ENCODE measurements around the gene ABTB2. TPM values are rescaled to one million over a fixed set of nuclear protein-coding genes. Genes with fewer than 3 reads are reported as not detected.
A peak's percentile ranks its signal among the peaks of the same experiment; 100 is the strongest.

ABTB2 gene
- total and polyA plus RNA-seq, 2 experiments from 2014 or later = 2.6 to 12.1 TPM

- H3K4me1 ChIP-seq (ENCODE audit: insufficient read depth) = no peaks in the 10 kb centered on the region
- no peak for ATAC-seq
- no peaks in the 10 kb centered on the region for H3K9me3 Mint-ChIP-seq
These were observed 40.1 kb downstream of the ABTB2 start for GRCh38 chr11:34317666-34318065.

More at GRCh38 chr11:34317666-34318065, 40.1 kb downstream of the ABTB2 start:
- Mint-ChIP-seq H3K36me3 (ENCODE audit: low read depth) (no peaks in the 10 kb centered on the region; the same call in 2 of the 3 replicates), H3K4me1 (peaks cover 14% of the 10 kb centered on the region), H3K27me3 (ENCODE audit: insufficient read depth, low read depth, poor library complexity) (peaks cover 6% of the 10 kb centered on the region), H3K27ac (no peak overlapping the region), H3K4me3 (no peak overlapping the region)
- no peak overlapping the region for H2AFZ ChIP-seq
- H3F3A ChIP-seq (replicated peaks; ENCODE audit: low read depth) = no peaks in the 10 kb centered on the region
- no peaks in the 10 kb centered on the region for H3K9me2 ChIP-seq (ENCODE audit: insufficient read depth)
- H3K36me3 ChIP-seq (ENCODE audit: insufficient read depth) = no peaks in the 10 kb centered on the region
- TF ChIP-seq POLR2AphosphoS5 (IDR thresholded peaks at IDR 0.05; ENCODE audit: low read depth) (no peak), ZNF462 (CRISPR knock-in tag; IDR thresholded peaks at IDR 0.05) (no peak), EZH2phosphoT487 (IDR thresholded peaks at IDR 0.05; ENCODE audit: unreplicated experiment) (no peak), JUNB (IDR thresholded peaks at IDR 0.05; ENCODE audit: unreplicated experiment) (no peak), STAT1 (IDR thresholded peaks at IDR 0.05; ENCODE audit: unreplicated experiment) (no peak), EZH2 (IDR thresholded peaks at IDR 0.05; ENCODE audit: low read depth, unreplicated experiment) (no peak), ZNF331 (CRISPR knock-in tag; IDR thresholded peaks at IDR 0.05; ENCODE audit: low read depth) (no peak), ZNF114 (CRISPR knock-in tag; IDR thresholded peaks at IDR 0.05) (no peak), CTCF (conservative IDR thresholded peaks at IDR 0.05; ENCODE audit: low read depth in 2 of 2) (no peak), ETS1 (IDR thresholded peaks at IDR 0.05) (no peak), NANOG (IDR thresholded peaks at IDR 0.05; ENCODE audit: borderline replicate concordance) (no peak), CREB1 (CRISPR knock-in tag; IDR thresholded peaks at IDR 0.05; ENCODE audit: low read depth) (no peak), REST (IDR thresholded peaks at IDR 0.05; ENCODE audit: unreplicated experiment) (no peak)
- DNase-seq (ENCODE audit: low spot score) = no peak
- no peak overlapping the region for H3K4me3 ChIP-seq
- H3K4me2 ChIP-seq = no peak overlapping the region
- no peaks in the 10 kb centered on the region for H4K20me1 ChIP-seq (replicated peaks; ENCODE audit: insufficient read depth)
- H3K27ac ChIP-seq (ENCODE audit: low read depth) = 0 out of 2 replicates have a peak overlapping the region, but pooled peaks have one; percentile 9
- no peaks in the 10 kb centered on the region for H3K27me3 ChIP-seq (ENCODE audit: insufficient read depth)
- 0 out of 2 replicates have a peak, but pooled peaks cover 4% of the 10 kb centered on the region for H3K79me2 ChIP-seq (replicated peaks; ENCODE audit: insufficient read depth)

Data from GM23338 (cell line).